GM21737 (cell line): ENCODE data around the gene SSC4D.
A peak's percentile ranks its signal among the peaks of the same experiment; 100 is the strongest.
"Not testable (repeated sequence)": the region's sequence is repeated elsewhere in the genome, so short reads cannot be mapped to it uniquely, and the experiment has no call there.

Source experiments
- ATAC-seq: cut with Tn5 transposase; IDR thresholded peaks from one replicate; pipeline ENCODE4 v1.9.1; 2021; ENCODE audit warnings: mild to moderate bottlenecking, moderate library complexity; ENCODE audit not compliant: unreplicated experiment

The SSC4D gene

GRCh38 chr7:76409537-76409936 lies at the start of gene SSC4D:
TSS of gene SSC4D (minus strand) at chr7:76409697. CDS start at chr7:76404439, 5,258 bp downstream.
- ATAC-seq = no peak

GRCh38 chr7:76458504-76458903 lies 49.0 kb upstream of the SSC4D start:
- not testable (repeated sequence) for ATAC-seq

- not testable (repeated sequence) for ATAC-seq
Observed at GRCh38 chr7:76457017-76457416, 47.5 kb upstream of the SSC4D start.

GRCh38 chr7:76445577-76446008 lies 36.1 kb upstream of the SSC4D start:
- peak; percentile 67 for ATAC-seq

GRCh38 chr7:76443846-76444245 lies 34.3 kb upstream of the SSC4D start:
- not testable (repeated sequence) for ATAC-seq

- not testable (repeated sequence) for ATAC-seq
Observed at GRCh38 chr7:76442664-76443446, 33.4 kb upstream of the SSC4D start.

- peak; percentile 40 for ATAC-seq
Observed at GRCh38 chr7:76441792-76442191, 32.3 kb upstream of the SSC4D start.

- ATAC-seq = not testable (repeated sequence)
Observed at GRCh38 chr7:76440404-76440803, 30.9 kb upstream of the SSC4D start.

GRCh38 chr7:76439120-76439888 lies 29.8 kb upstream of the SSC4D start:
- ATAC-seq = not testable (repeated sequence)

- ATAC-seq = peak; percentile 67
Observed at GRCh38 chr7:76437873-76438272, 28.4 kb upstream of the SSC4D start.

- no peak for ATAC-seq
Observed at GRCh38 chr7:76430836-76431235, 21.3 kb upstream of the SSC4D start.

- no peak for ATAC-seq
Observed at GRCh38 chr7:76430211-76430610, 20.7 kb upstream of the SSC4D start.

GRCh38 chr7:76428868-76429805 lies 19.6 kb upstream of the SSC4D start:
- ATAC-seq = no peak

- ATAC-seq = no peak
Observed at GRCh38 chr7:76428149-76428823, 18.8 kb upstream of the SSC4D start.

GRCh38 chr7:76427635-76428034 lies 18.1 kb upstream of the SSC4D start:
- ATAC-seq = no peak

- no peak for ATAC-seq
Observed at GRCh38 chr7:76426246-76426645, 16.7 kb upstream of the SSC4D start.

GRCh38 chr7:76425558-76425957 lies 16.1 kb upstream of the SSC4D start:
- not testable (repeated sequence) for ATAC-seq

- no peak for ATAC-seq
Observed at GRCh38 chr7:76425156-76425555, 15.7 kb upstream of the SSC4D start.

GRCh38 chr7:76424413-76425111 lies 15.1 kb upstream of the SSC4D start, which contains the start of gene ZP3:
TSS of gene ZP3 (plus strand) at chr7:76424950. CDS start at chr7:76424965, 15 bp downstream.
- no peak for ATAC-seq
